Measurements from ENCODE around the gene MAP4K2.
"Not testable (repeated sequence)": the region's sequence is repeated elsewhere in the genome, so short reads cannot be mapped to it uniquely, and the experiment has no call there.

The MAP4K2 gene

DNA sequence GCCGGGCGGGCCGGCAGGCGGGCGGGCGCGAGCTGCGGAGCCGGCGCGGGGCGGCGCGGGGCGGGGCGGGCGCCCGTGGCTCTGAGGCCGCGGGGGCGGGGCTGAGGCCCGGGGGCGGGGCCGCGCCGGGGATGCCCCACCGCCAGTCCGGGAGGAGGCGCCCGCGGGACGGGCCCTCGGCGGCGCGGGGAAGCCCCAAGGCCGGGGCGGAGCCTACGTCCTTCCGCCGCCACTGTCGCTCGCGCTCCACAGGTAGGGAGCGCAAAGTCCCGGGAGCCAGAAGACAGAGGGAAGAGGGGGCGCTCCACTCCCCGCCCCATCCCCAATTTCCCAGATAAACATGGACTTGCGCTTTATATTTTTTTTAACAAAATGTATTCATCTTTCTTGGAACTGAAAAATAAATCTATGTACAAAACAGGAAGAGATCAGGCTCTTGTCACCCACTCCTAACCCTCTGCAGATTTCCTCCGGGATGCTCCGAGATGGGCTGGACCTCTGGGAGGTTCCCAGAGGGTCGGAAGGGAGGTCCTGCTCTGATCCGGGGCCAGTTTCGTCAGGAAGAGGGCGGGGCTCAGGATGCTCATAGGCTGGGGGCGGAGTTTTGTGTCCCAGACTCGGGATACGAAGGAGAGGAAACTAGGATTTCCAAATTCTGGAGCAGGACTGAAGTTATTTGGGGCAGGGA lies at the start of gene MAP4K2:
TSS of gene MAP4K2 (minus strand) at position 57 of the 688 bp plus-strand sequence. CDS start 65 bp downstream, outside the sequence.
- ATAC-seq (peak; percentile 83), DNase-seq (peak; percentile 91)

DNA sequence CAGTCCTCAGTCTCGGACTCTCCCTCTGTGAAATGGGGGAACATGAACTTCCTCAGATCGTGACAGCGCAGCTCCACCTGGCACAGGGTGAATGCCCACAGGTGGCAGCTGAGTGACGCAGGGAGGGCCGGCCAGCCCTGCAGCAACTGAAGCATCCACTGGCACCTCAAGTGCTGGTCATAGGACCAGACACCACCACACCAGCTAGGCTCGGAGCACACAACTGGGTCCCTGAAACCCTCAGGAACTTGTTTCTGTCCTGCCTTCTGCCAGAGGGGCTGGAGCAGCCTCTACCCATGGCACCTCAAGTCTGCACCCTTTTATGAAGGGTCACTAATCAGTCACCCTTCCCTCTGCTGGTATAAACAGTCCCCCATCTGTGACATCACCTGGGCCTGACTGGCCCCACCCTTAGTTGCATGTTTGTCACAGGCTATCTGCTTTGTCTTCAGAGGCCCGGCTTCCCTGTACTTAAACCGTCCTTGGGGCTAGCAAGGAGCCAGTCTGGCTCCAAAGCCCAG lies 48.9 kb upstream of the MAP4K2 start:
- ATAC-seq = no peak
- no peak for DNase-seq

DNA sequence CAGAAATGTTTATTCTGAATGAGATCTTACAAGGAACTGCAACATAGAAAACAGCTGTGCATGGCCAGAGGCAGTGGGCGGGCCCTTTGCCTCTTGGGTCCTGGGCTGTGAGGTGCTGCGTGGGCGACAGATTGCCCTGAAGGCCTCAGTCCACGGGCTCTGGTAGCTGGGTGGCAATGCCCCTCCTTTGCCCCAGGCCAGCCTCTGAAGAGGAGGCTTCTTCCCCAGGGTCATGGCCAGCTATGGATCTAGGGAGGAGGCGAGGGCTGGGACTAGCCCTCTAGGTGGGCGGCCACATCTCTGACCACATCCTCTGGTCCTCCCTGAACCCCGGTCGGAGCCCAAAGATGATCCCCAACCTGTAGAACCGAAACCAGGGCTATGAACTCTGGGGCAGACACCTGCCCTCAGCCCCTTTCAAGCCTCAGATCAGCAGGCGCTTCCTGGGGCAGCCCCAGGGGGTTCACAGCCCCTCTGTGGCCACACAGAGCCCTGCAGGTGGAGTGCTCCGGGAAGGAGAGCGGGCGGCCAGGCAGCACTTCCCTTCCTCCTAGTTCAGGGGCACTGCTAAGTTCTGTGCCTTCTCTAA lies 48.1 kb upstream of the MAP4K2 start:
- ATAC-seq (peak; percentile 68), DNase-seq (peak; percentile 78)

DNA sequence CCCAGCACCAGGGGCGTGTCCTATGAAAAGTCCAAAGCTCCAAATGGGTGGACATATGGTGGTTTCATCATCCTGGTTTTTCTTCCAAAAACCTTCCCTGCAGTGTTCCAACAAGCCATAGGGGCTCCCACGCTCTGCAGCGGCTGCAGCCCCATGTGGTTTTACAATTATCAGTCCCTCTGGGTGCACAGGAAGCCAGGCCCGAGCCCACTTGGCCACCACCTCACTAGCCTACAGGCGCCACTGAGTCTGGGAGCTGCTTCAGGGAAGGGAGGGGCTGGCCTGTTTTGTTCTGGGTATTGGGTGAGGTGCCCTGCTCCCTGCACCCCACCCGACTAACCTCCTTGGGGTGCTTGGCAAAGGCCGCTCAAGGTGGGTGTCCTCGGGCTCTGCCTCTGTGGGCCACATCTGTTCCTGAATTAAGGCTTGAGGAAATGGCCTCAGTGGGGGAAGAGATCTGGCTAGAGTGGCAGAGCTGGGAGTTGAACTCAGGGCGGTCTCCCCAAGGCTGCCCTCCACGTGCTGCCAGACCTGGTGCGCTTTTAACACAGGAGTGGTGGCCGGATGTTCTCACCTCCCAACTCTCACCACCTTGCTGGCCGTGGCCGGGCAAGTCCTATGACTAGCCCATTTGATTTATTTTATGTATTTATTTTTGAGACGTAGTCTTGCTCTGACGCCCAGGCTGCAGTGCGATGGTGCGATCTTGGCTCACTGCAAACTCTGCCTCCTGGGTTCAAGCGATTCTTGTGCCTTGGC lies 46.8 kb upstream of the MAP4K2 start:
- no peak for DNase-seq

DNA sequence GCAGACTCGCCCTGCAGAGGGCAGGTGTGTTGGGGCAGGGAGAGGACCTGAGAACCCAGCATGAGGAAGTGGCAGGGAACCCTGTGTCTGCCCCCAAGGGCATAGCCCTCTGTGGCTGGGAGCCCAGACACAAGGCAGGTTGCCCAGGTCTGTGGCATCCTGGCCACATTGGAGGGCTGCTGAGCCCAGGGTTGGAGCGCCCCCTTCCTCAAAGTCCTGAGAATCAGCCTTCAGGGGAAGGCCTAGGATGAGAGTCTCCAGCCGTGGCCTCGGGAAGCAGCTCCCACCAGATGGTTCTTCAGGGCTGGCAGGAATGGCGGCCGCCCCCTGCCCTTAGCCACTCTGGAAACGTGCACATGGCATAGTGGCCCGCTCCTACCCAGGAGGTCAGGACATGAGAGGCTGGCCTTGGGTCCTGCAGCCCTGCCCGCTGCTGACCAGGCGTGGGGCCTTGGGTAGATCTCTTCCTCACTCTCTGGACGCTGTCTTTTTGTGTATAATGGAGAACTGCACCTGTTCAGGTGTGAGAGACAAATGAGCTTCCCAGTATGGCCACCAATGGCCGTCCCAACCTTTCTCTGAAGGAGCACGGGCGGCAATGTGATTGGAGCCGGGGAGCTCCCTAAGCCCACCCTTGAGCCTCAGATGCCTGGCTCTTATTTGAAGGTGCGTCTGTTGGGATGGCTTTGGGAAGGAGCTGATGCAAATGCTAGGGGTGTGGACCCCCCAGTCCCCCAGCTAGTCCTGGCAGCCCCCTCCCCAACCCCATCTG lies 46.0 kb upstream of the MAP4K2 start:
- DNase-seq = no peak
- ATAC-seq = no peak

More for the DNA sequence above, 46.8 kb upstream of the MAP4K2 start:
- no peak for ATAC-seq

DNA sequence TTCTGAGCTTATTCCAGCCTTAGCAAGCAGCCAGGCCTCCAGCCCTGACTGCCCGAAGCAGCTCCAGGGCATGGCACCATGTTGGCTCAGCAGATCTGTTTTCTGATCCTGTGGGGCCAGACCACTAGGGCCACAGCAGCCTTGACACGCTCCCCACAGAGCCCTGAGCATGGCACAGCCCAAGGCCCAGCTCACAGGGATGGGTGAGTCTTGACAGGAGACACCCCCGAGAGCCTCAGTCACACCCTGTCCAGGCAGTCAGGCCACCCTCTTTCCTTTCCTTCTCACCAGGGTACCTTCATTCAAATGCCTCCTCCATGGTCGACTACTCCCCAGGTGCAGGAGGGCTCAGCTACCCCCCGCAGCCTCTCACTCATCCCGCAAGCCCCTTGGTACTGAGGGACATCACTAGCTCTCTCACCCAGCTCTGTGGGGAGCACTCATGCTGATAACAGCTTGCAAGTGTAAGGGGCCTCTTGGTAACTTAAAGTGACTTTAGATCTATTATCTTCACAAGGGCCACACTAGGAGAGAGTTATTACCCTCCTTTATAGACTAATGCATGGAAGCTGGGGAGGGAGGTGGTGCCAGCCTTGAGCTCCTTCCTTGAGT lies 45.3 kb upstream of the MAP4K2 start:
- ATAC-seq = no peak
- no peak for DNase-seq

DNA sequence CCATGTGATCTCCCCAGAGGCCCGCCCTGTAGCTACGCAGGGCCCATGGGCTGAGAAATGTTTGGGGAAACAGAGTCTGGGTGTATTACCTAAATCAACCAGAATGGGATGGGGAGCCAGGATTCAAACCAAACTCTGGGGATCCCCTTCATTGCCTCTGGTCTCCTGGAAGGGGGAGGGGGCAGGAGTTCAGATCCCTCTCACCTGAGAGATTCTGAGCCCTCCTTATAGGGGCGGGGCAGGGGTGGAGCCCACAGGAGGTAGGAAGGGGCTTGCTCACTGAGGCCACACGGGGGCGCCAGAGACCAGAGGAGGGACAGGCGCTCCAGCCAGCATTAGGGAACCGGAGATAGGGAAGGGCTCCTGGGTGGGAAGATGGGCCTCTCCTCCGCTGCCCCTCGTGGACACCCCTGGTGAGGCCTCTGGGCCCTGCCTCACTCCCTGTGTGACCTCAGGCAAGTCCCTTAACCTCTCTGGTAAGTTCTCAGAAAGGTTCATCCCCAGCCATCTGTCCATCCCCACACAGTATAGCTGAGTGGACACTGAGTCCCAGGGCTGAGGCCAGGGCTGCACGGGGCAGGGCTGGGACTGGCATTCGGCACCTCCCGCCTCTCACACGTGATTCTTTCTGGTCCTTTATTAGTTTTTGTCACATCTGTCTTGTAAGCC lies 44.1 kb upstream of the MAP4K2 start:
- DNase-seq = peak; percentile 98
- ATAC-seq = peak; percentile 67

DNA sequence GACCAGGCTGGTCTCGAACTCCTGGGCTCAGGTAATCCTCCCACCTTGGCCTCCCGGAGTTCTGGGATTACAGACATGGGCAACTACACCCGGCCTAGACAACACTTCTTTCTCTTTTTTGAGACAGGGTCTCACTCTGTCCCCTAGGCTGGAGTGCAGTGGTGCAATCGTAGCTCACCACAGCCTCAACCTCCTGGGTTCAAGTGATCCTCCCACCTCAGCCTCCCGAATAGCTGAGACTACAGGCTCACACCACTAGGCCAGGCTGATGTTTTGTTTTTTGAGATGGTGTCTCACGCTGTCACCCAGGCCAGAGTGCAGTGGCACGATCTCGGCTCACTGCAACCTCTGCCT lies 42.7 kb upstream of the MAP4K2 start:
- not testable (repeated sequence) for DNase-seq, ATAC-seq

DNA sequence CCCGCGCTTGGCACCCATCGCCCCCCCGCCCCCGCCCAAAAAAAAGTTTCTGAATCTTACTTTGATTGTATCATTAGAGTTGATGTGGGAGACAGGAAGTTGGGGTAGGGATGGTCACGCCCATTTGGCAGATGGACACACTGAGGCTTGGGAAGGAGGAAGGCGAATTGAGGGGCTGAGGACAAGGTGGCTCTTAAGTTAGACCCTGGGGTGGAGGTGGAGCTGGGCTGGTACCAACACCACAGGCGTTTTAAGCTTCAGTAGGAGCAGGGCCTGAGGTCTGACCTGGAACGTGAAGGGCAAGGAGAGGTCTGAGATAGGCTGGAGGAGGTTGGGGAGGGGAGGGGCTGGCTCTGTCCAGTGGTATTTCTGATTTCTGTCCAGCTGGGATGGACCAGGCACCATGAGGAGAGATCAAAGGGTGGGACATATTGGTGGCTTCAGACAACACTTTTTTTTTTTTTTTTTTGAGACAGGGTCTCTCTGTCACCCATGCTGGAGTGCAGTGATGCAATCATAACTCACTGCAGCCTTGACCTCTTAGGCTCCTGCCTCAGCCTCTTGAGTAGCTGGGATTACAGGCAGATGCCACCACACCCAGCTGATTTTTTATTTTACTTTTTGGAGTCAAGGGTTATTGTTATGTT lies 42.2 kb upstream of the MAP4K2 start:
- ATAC-seq = no peak

DNA sequence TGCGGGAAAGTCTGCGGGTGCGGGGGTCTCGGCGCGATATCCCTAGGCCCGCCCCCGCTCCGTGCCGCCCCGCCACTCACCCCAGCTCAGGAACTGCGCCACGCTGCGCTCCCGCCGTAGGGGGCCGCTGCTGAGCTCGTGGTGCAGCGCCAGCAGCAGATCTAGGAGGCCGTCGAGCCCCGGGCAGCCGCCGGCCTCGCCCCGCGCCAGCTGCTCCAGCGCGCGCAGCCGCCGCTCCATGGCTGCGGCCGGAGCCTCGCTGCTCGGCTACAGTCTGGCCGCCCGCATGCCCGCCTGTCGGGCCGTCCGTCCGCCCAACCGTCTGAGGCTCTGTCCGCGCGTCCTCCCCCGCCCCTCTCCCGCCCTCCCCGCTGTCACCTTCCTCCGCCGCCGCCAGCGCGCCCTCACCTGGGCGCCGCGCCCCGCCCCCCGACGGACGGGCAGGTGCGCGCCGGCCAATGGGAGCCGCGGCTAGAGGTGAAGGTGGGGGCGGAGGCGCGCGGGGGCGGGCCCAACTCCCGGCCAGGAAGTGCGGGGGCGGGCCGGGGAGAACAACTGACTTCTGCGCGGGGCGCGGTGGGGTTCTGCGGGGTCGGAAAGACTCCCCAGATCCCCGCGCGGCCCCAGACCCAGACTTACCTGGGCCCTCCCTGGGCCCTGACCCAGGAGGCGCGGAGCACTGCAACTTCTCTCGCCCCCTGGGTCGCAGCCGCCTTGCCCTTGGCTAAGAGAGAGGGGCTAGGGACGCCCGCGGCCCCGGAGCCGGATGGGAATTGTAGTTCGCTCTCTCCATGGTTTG lies 41.5 kb upstream of the MAP4K2 start, which contains the start of gene CDC42BPG:
TSS of gene CDC42BPG (minus strand) at position 324 of the 799 bp plus-strand sequence. CDS start at position 240, 84 bp downstream.
- DNase-seq (peak; percentile 78), ATAC-seq (peak; percentile 58)

More for the DNA sequence above, 42.2 kb upstream of the MAP4K2 start:
- DNase-seq = no peak

DNA sequence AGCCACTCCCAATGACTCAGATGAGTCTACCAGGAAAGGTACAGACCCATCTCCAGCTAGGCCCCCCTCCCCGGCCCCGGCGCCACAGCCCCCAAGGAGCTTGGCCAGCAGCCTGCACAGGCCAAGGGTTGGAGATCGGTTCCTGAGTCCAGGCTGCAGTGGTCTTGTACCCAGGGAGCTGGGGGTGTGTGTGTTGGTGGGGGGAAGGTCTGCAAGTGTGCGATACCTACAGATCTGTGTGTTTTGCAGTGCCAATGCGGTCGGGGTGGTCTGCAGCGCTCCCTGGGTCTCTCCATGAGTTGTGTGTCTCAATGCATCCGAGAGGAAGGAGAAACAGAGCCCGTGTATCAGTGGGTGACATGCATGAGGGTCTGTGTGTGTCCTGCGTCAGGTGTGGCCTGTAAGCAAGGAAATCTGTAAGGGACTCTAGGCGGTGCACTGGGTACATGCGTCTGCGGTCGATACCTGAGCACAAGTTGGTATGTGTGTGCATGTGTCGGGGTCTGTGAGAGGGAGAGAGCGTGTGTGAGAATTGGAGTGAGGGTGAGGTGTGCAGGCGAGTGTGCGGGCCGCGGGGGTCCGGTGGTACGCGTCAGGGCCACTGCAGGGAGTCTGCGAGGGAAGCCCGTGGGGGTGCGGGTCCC lies 40.8 kb upstream of the MAP4K2 start:
- DNase-seq (no peak), ATAC-seq (no peak)

DNA sequence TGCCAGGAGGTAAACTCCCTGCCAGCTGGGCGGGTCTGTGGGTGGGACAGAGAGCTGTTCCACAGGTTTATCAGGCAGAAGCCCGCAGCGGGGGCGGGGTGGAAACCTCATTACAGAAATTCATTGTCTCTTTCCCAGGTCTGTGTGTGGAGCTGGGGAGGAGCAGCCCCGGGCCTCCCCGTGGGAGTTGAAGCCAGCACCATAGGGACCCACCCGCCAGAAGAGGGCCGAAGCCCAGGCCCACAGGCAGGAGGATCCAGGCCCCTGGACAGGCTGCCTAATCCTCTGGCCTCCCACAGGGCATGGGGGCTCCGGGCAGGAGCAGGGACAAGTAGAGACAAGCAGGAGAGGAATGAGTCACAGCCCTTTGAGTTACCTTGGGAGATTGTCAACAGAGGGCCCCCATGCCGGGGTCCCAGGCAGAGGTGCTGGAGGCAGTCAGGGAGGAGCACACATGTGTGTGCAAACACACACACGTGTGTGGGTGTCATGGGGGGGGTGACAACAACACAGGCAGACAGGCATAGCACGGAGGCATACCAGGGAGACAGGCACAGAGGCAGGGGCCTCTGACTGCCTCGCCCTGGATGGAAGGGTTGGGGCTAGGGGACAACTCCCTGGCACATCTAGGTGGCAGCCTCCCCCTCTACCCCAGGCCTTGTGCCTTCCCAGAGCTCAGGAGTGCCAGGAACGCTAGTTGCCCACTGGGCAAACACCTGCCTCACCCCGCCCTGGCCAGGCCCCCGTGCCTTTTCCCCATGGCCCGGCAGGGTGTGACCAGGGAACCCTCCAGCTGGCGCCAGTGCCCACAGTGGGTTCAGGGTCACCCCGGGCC lies 40.1 kb upstream of the MAP4K2 start:
- no peak for ATAC-seq
- no peak for DNase-seq

DNA sequence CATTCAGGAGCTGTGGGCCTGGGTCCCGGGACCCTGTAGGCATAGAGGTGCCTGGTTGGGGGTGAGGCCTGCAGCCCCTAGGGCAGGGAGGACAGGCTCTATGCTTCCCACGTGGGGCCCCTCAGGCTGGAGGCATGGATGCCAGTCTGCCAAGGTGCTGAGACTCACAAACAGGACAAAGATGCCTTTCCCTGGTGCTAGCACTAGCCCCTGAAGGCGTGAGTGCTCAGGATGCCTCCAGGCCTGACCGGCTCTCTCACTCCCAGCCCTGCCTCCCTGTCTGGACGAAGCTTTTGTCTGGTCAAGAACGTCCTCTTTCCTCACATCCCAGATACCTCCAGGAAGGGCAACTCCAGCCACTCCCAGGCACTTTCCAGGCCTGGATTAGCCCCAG lies 39.3 kb upstream of the MAP4K2 start:
- DNase-seq = no peak
- ATAC-seq = no peak

DNA sequence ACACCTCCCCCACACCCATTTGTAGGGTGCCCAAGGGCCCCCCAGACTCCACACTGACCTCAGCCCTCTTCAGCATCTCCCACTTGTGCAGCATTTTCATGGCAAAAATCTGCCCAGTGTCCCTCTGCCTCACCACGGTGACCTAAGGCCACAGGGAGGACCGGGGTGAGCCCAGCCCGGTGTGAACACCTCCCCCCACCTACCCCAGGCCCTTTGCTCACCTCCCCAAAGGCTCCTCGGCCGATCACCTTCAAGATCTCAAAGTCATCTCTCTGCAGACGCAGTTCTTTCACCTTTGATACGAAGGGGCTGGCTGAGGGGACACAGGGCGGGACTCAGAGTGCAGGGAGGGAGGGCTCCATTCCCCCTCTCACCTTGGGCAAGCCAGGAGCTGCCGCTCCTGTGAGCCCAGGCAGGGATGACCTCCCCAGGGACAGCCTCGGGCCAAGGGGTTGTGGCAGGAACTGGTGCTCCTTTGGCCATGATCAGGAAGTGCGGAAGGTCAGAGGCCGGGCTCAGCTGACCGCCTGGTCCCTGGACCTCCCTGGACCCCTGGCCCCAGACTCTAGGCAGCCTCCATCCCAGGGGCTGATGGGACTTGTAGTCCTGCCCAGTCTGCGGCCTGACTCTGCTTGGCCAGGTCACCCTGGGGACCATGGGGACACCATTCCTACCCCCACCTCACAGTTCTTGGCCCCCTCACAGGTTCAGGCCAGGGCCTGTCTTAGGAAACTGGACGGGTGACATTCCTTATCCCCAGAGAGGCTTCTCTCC lies 38.8 kb upstream of the MAP4K2 start:
- ATAC-seq = no peak
- no peak for DNase-seq

DNA sequence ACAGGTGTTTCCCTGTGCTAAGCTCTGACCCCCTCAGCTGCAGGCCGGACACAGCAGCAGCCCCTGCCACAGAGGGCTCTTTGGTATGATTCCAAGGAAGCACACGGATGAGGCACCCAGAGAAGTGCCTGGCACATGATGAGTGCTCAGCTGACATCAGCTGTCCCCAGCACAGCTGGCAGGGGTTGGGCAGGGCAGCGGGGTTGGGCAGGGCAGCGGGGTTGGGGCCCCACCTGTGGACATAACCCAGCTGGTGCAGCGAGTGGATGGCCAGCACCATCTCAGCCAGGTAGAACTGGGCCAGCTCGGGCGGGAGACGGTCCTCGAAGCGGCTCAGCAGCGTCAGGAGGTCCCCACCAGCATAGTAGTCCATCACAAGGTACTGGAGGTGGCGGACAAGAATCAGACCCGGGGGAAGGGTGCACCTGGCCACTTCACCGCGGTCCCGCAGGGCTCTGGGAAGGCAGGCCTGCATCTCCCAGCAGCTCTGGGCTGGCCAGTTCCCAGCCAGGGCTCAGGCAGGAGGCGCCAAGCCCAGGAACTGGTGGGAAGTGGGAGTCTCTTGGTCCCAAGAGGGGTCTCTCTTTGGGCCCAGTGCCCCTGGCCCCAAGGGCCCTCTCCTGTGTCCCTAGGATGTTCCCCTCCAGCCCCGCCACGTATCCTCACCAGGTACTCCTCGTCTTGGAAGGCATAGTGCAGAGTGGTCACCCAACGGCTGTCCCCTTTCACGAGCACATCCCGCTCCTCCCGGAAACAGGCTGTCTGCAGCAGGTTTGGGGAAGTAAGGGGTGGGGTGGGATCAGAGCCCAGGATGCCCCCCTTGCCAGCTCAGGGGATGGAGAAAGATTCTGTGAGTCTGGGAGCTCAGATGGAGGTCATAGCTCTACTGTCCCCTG lies 37.1 kb upstream of the MAP4K2 start:
- ATAC-seq = no peak
- DNase-seq = no peak

DNA sequence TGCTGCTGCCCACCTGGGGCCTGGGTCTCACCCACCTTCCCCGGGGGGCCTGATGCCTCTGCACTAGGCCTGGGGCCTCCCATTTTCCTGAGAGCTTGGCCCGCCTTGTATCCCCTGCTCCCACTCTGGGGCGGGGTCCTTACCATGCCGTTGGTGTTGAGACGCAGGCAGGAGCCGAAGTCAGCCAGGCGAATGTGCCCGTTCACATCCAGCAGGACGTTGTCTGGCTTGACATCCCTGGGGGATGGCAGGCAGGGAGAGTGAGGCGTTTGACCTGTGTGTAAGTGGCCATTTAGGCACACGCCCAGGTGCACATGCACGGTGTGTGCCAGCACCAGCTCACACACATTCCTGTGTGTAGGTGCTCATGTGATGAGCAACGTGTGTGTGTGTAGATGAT lies 36.3 kb upstream of the MAP4K2 start:
- DNase-seq = no peak
- no peak for ATAC-seq

All from stimulated activated naive CD8-positive, alpha-beta T cell treated with anti-CD3 and anti-CD28 coated beads, Interleukin-15, Interleukin-2, amounts not matched to agents 100 U/mL and 50 U/mL, for 24 hours (primary cell).